Right lobe of liver (tissue), 4 donors: ENCODE results near the gene PTPRD.

Source experiments
- POLR2A ChIP-seq: fragments of 450-650 bp; IDR thresholded peaks from one replicate; pipeline ENCODE4 v1.6.1; 2017; ENCODE audit warnings: antibody characterized with exemption, mild to moderate bottlenecking
- TF ChIP-seq, protein P1 (sequence below), 4 donors: fragments of 200-600 bp in 3 of 4; fragments of 450-650 bp in 1 of 4; IDR thresholded peaks; one replicate each; pipeline versions ENCODE4 v1.5.1 to v1.8.0; 2016 to 2022; ENCODE audit warnings: antibody characterized with exemption in 4 of 4, mild to moderate bottlenecking in 2 of 4
- donor health status: DM: no; HTN: no; CAD: no.
- donor health status: DM: no; HTN: no; CAD: no.
- donor health status: DM: no; HTN: yes; CAD: no.

DNA sequence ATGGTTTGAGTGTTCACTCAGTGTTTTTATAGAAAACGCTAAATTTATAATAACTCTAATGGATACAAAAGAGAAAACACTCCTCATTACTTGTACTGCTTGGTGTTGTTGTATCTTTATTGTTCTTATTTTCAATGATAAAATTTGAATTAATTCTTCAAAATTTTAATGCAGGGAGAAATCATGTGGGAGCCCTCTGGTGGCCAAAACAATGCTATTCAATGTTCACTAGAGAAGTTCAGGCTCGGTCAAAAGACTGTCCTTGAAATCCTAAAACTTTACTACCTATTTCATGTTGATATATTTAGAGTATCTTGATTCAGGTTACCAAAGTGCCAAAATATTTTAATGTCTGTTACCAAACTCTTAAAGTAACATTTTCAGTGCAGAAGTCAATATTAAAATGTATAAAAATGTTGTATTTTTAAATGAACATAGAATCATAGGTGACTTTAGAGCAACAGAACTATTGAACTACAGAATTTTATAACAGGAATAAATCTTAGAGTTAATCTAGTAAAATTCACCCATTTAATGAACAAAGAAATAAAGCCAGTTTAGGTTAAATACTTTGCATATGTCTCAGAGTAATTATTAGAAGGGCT, 1259.8 kb downstream of the PTPRD start:
- TF ChIP-seq, protein P1, sequence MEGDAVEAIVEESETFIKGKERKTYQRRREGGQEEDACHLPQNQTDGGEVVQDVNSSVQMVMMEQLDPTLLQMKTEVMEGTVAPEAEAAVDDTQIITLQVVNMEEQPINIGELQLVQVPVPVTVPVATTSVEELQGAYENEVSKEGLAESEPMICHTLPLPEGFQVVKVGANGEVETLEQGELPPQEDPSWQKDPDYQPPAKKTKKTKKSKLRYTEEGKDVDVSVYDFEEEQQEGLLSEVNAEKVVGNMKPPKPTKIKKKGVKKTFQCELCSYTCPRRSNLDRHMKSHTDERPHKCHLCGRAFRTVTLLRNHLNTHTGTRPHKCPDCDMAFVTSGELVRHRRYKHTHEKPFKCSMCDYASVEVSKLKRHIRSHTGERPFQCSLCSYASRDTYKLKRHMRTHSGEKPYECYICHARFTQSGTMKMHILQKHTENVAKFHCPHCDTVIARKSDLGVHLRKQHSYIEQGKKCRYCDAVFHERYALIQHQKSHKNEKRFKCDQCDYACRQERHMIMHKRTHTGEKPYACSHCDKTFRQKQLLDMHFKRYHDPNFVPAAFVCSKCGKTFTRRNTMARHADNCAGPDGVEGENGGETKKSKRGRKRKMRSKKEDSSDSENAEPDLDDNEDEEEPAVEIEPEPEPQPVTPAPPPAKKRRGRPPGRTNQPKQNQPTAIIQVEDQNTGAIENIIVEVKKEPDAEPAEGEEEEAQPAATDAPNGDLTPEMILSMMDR (IDR thresholded peaks at IDR 0.05), result peak; percentile 39 to 65 (median 60)
- no peak for TF ChIP-seq POLR2A
